B cell (primary cell): ENCODE results near the gene SIGLEC10. TPM values are rescaled to one million over a fixed set of nuclear protein-coding genes. Genes with fewer than 3 reads are reported as not detected.
A peak's percentile ranks its signal among the peaks of the same experiment; 100 is the strongest.

Experiments
- ATAC-seq: fragments of 200-7000 bp; cut with Tn5 transposase; one replicate; pipeline ENCODE4 v1.10.0; 2021; ENCODE audit warnings: low read depth, mild to moderate bottlenecking, moderate number of reproducible peaks, moderate library complexity
- CTCF ChIA-PET: fragments of 350-600 bp; sonication (Branson Sonifier 250); formaldehyde crosslinking; loops from one replicate; lab custom pipeline; 2021; ENCODE audit warnings: antibody characterized with exemption, inconsistent platforms; lab: Charles Lee
- POLR2A ChIA-PET: fragments of 350-600 bp; sonication (Branson Sonifier 250); formaldehyde crosslinking; loops from one replicate; lab custom pipeline; 2021; ENCODE audit warnings: antibody characterized with exemption; lab: Charles Lee
- DNase-seq: peaks from one replicate; pipeline ENCODE4 v3.0.0; 2013
- H2AFZ ChIP-seq: 2 replicates; pipeline ENCODE4 v1.6.1; 2012; ENCODE audit warnings: mild to moderate bottlenecking, low read depth, low read length; ENCODE audit not compliant: insufficient read depth, poor library complexity, severe bottlenecking
- H3K27ac ChIP-seq, 2 donors: 1 replicate in 1 of 2; 2 replicates in 1 of 2; pipeline ENCODE4 v1.5.1; 2012 to 2013; ENCODE audit warnings: low read length in 2 of 2, mild to moderate bottlenecking in 2 of 2, moderate library complexity in 1 of 2
- H3K27me3 ChIP-seq, 4 experiments: fragments of 200-600 bp in 1 of 4; sonication (generic) in 1 of 4; replicated peaks in 1 of 4; 1 replicate in 2 of 4; 2 replicates in 2 of 4; pipeline versions ENCODE4 v1.6.1 to v1.7.0; 2013 to 2016; ENCODE audit warnings: low read length in 3 of 4, mild to moderate bottlenecking in 2 of 4, mixed read lengths in 1 of 4, moderate library complexity in 1 of 4; ENCODE audit not compliant: insufficient read depth in 4 of 4, control insufficient read depth in 3 of 4; ENCODE audit errors: control extremely low read depth in 1 of 4
- H3K36me3 ChIP-seq, 2 experiments: replicated peaks in 1 of 2; 1 replicate in 1 of 2; 2 replicates in 1 of 2; pipeline versions ENCODE4 v1.6.1 to v1.7.1; 2013; ENCODE audit warnings: low read length in 1 of 2; ENCODE audit not compliant: insufficient read depth in 2 of 2, control insufficient read depth in 1 of 2; ENCODE audit errors: control extremely low read depth in 1 of 2, extremely low read depth in 1 of 2
- H3K4me1 ChIP-seq, 2 donors: fragments of 200-600 bp in 1 of 2; sonication (generic) in 1 of 2; 1 replicate in 1 of 2; 2 replicates in 1 of 2; pipeline versions ENCODE4 v1.5.1 to v1.6.1; 2013 to 2017; ENCODE audit warnings: low read length in 2 of 2; ENCODE audit not compliant: control insufficient read depth in 2 of 2, insufficient read depth in 2 of 2
- H3K4me2 ChIP-seq: replicated peaks from 2 replicates; pipeline ENCODE3; 2012; ENCODE audit warnings: mild to moderate bottlenecking, low read depth, low read length; ENCODE audit not compliant: poor library complexity, severe bottlenecking
- H3K4me3 ChIP-seq, 5 experiments: fragments of 200-600 bp in 1 of 5; sonication (generic) in 1 of 5; 1 replicate in 3 of 5; 2 replicates in 2 of 5; pipeline versions ENCODE4 v1.5.1 to v1.7.0; 2011 to 2016; ENCODE audit warnings: low read length in 4 of 5, mild to moderate bottlenecking in 4 of 5, low read depth in 2 of 5, control low read depth in 1 of 5, moderate library complexity in 1 of 5; ENCODE audit not compliant: insufficient read depth in 1 of 5; ENCODE audit errors: control extremely low read depth in 1 of 5, extremely low read depth in 1 of 5
- H3K79me2 ChIP-seq: fragments of 200-600 bp; sonication (generic); one replicate; pipeline ENCODE4 v1.6.0; 2016; ENCODE audit warnings: low read length; ENCODE audit not compliant: control insufficient read depth, insufficient read depth
- H3K9ac ChIP-seq: fragments of 200-600 bp; sonication (generic); 2 replicates; pipeline ENCODE4 v1.6.1; 2017; ENCODE audit warnings: mild to moderate bottlenecking, low read length, moderate library complexity
- H3K9me3 ChIP-seq, 3 donors: one replicate each; pipeline versions ENCODE4 v1.6.1 to v1.7.1; 2013; ENCODE audit warnings: low read length in 2 of 3; ENCODE audit not compliant: control insufficient read depth in 2 of 3, insufficient read depth in 1 of 3; ENCODE audit errors: control extremely low read depth in 1 of 3
- H4K20me1 ChIP-seq: 2 replicates; pipeline ENCODE4 v1.6.0; 2012; ENCODE audit warnings: mild to moderate bottlenecking, low read length; ENCODE audit not compliant: insufficient read depth, control insufficient read depth, poor library complexity, severe bottlenecking
- H3K27ac Mint-ChIP-seq: one replicate; pipeline ENCODE4 v1.8.0; 2021; ENCODE audit warnings: mixed read lengths
- H3K27me3 Mint-ChIP-seq: one replicate; pipeline ENCODE4 v1.8.0; 2021; ENCODE audit warnings: mixed read lengths
- H3K4me1 Mint-ChIP-seq: one replicate; pipeline ENCODE4 v1.8.0; 2021; ENCODE audit warnings: mixed read lengths
- H3K4me3 Mint-ChIP-seq: one replicate; pipeline ENCODE4 v1.8.0; 2021; ENCODE audit warnings: mixed read lengths
- H3K9me3 Mint-ChIP-seq: one replicate; pipeline ENCODE4 v1.8.0; 2022; ENCODE audit warnings: mixed read lengths; ENCODE audit not compliant: insufficient read depth
- CTCF ChIP-seq: fragments of 200-600 bp; IDR thresholded peaks from one replicate; pipeline ENCODE4 v1.8.0; 2022; ENCODE audit warnings: antibody characterized with exemption, mild to moderate bottlenecking
- EZH2 ChIP-seq: IDR thresholded peaks from 2 replicates; pipeline ENCODE4 v1.6.1; 2012; ENCODE audit warnings: borderline replicate concordance, low read depth, mild to moderate bottlenecking, moderate library complexity, low read length; ENCODE audit not compliant: insufficient read depth, poor library complexity, severe bottlenecking
- WGBS: methylation state at CpG from one replicate; pipeline ENCODE4 v1.1.5; 2013; ENCODE audit warnings: missing lambda C conversion rate; ENCODE audit not compliant: insufficient coverage; 5-methylcytosine and 5-hydroxymethylcytosine counted together
- intact Hi-C: fragments of 100-400 bp; cut with micrococcal nuclease; formaldehyde crosslinking; loops from one replicate; pipeline ENCODE4 v1.10.0; 2022
- polyA plus RNA-seq: library from polyadenylated mRNA; depleted of rRNA; stranded (reverse); fragments of >200 nt; gene quantifications from 2 replicates; pipeline ENCODE4 v1.2.3, GENCODE V29; 2012
- total RNA-seq, 2 donors: library from RNA; stranded (reverse); fragments of 120-200 nt in 1 of 2; gene quantifications; 1 replicate in 1 of 2; 2 replicates in 1 of 2; pipeline versions ENCODE4 v1.2.3 to v1.2.4, GENCODE V29; 2013 to 2022

SIGLEC10 gene
- total and polyA plus RNA-seq, 2 donors (not counting 1 experiment from before 2014, with no cell fraction given) = 49.1 to 87.6 TPM

- Mint-ChIP-seq H3K27ac (no peak overlapping the region), H3K9me3 (no peaks in the 10 kb centered on the region), H3K4me3 (no peak overlapping the region), H3K27me3 (no peaks in the 10 kb centered on the region), H3K4me1 (peaks cover 15% of the 10 kb centered on the region)
- Histone ChIP-seq H3K36me3 (no peaks in the 10 kb centered on the region), H3K4me1 (peaks cover 0 to 19% of the 10 kb centered on the region in 2 donors), H3K27ac (no peak overlapping the region), H3K27me3 (no peaks in the 10 kb centered on the region), H3K4me3 (no peak overlapping the region), H2AFZ (peak overlapping the region; percentile 38), H4K20me1 (no peaks in the 10 kb centered on the region), H3K4me2 (peak overlapping the region; percentile 19), H3K9me3 (no peaks in the 10 kb centered on the region), H3K9ac (no peak overlapping the region), H3K79me2 (no peaks in the 10 kb centered on the region)
- 82% methylated on average over 18 of the region's 18 CpGs for WGBS
- intact Hi-C loops = no loop called here
- no peak for TF ChIP-seq CTCF
- TF ChIP-seq EZH2 = no peak
- no peak for ATAC-seq
- DNase-seq = no peak
- POLR2A ChIA-PET = no interaction called here
- CTCF ChIA-PET = interaction anchor here (0.9 to 1.6 kb wide), 2 partner anchors 32 to 46 kb away, joined by 3 read pairs; partner anchors contain the start of gene SIGLEC10
Measured at GRCh38 chr19:51372021-51372648, 45.3 kb downstream of the SIGLEC10 start.

GRCh38 chr19:51371186-51371690 is 46.2 kb downstream of the SIGLEC10 start:
- no peak overlapping the region for H3K4me3 ChIP-seq
- no peaks in the 10 kb centered on the region for H4K20me1 ChIP-seq
- H3K27me3 ChIP-seq = no peaks in the 10 kb centered on the region
- no peak overlapping the region for H3K9ac ChIP-seq
- H3K4me2 ChIP-seq = no peak overlapping the region
- CTCF ChIA-PET = interaction anchor here (0.9 kb wide), 1 partner anchor 32 kb away, joined by 3 read pairs; no protein-coding TSS in a partner anchor
- Mint-ChIP-seq H3K4me1 (peaks cover 15% of the 10 kb centered on the region), H3K4me3 (no peak overlapping the region), H3K27ac (no peak overlapping the region), H3K27me3 (no peaks in the 10 kb centered on the region), H3K9me3 (no peaks in the 10 kb centered on the region)
- no peak overlapping the region for H3K27ac ChIP-seq
- no peak overlapping the region for H2AFZ ChIP-seq
- intact Hi-C loops = no loop called here
- no peak for TF ChIP-seq EZH2
- DNase-seq (no peak), ATAC-seq (no peak)
- no peaks in the 10 kb centered on the region for H3K36me3 ChIP-seq
- no peaks in the 10 kb centered on the region for H3K9me3 ChIP-seq
- H3K4me1 ChIP-seq = peaks cover 0 to 25% of the 10 kb centered on the region in 2 donors
- POLR2A ChIA-PET = no interaction called here
- peaks cover 6% of the 10 kb centered on the region for H3K79me2 ChIP-seq
- WGBS = 94% methylated on average over 8 of the region's 8 CpGs
